Cardiac muscle cell (in vitro differentiated cells and primary cell): ENCODE results near the gene NEURL1B. TPM values are rescaled to one million over a fixed set of nuclear protein-coding genes. Genes with fewer than 3 reads are reported as not detected.
A peak's percentile ranks its signal among the peaks of the same experiment; 100 is the strongest.

Experiments used
- DNase-seq, 2 donors: peaks; one replicate each; pipeline versions ENCODE4 v3.0.0 to v3.0.0-alpha.2; 2010 to 2017; ENCODE audit warnings: low read depth in 1 of 2, low spot score in 1 of 2
- H3K27ac ChIP-seq: fragments of 200-600 bp; sonication (generic); 2 replicates; pipeline ENCODE4 v1.5.1; 2016
- H3K27me3 ChIP-seq: fragments of 200-600 bp; sonication (generic); 2 replicates; pipeline ENCODE4 v1.6.0; 2016; ENCODE audit warnings: control low read depth
- H3K36me3 ChIP-seq: fragments of 200-600 bp; sonication (generic); 2 replicates; pipeline ENCODE4 v1.5.1; 2016; ENCODE audit warnings: control low read depth
- H3K4me1 ChIP-seq: fragments of 200-600 bp; sonication (generic); 2 replicates; pipeline ENCODE4 v1.8.1; 2017; ENCODE audit warnings: low read depth, mild to moderate bottlenecking, mixed run types
- H3K4me3 ChIP-seq: fragments of 200-600 bp; sonication (generic); 2 replicates; pipeline ENCODE4 v1.5.1; 2016; ENCODE audit warnings: mild to moderate bottlenecking
- H3K9me3 ChIP-seq: fragments of 200-600 bp; sonication (generic); 2 replicates; pipeline ENCODE4 v1.5.1; 2017; ENCODE audit warnings: low read depth, mild to moderate bottlenecking, control low read depth
- polyA plus RNA-seq: library from polyadenylated mRNA; unstranded; fragments of >200 nt; fragmentation: Nextera tagmentation; extraction: Ambion mirVana; gene quantifications from 2 replicates; pipeline ENCODE4 v1.2.1, GENCODE V29; 2016
- total RNA-seq: library from RNA; depleted of rRNA; stranded (reverse); fragments of >200 nt; gene quantifications from 2 replicates; pipeline ENCODE4 v1.2.3, GENCODE V29; 2016
- TF ChIP-seq, protein P1 (sequence below): IDR thresholded peaks from 2 replicates; pipeline ENCODE4 v1.5.1; 2012; ENCODE audit warnings: low read depth, mild to moderate bottlenecking, low read length

The NEURL1B gene
- total and polyA plus RNA-seq, 2 experiments from 2014 or later: 4.6 to 55.8 TPM

- DNase-seq: no peak
- no peak overlapping the region for H3K27ac ChIP-seq
These were observed 62.9 kb downstream of the NEURL1B start for GRCh38 chr5:172703952-172704351.

GRCh38 chr5:172705576-172706084, 64.6 kb downstream of the NEURL1B start:
- Histone ChIP-seq H3K27me3 (no peaks in the 10 kb centered on the region), H3K9me3 (no peaks in the 10 kb centered on the region), H3K27ac (no peak overlapping the region), H3K4me3 (no peak overlapping the region), H3K36me3 (no peaks in the 10 kb centered on the region), H3K4me1 (peaks cover 5% of the 10 kb centered on the region)
- TF ChIP-seq, protein P1, sequence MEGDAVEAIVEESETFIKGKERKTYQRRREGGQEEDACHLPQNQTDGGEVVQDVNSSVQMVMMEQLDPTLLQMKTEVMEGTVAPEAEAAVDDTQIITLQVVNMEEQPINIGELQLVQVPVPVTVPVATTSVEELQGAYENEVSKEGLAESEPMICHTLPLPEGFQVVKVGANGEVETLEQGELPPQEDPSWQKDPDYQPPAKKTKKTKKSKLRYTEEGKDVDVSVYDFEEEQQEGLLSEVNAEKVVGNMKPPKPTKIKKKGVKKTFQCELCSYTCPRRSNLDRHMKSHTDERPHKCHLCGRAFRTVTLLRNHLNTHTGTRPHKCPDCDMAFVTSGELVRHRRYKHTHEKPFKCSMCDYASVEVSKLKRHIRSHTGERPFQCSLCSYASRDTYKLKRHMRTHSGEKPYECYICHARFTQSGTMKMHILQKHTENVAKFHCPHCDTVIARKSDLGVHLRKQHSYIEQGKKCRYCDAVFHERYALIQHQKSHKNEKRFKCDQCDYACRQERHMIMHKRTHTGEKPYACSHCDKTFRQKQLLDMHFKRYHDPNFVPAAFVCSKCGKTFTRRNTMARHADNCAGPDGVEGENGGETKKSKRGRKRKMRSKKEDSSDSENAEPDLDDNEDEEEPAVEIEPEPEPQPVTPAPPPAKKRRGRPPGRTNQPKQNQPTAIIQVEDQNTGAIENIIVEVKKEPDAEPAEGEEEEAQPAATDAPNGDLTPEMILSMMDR: no peak
- DNase-seq: no peak

More at GRCh38 chr5:172703952-172704351, 62.9 kb downstream of the NEURL1B start:
- no peaks in the 10 kb centered on the region for H3K27me3 ChIP-seq
- peaks cover 10% of the 10 kb centered on the region for H3K4me1 ChIP-seq
- no peaks in the 10 kb centered on the region for H3K9me3 ChIP-seq
- no peaks in the 10 kb centered on the region for H3K36me3 ChIP-seq
- H3K4me3 ChIP-seq: no peak overlapping the region
- TF ChIP-seq, protein P1: no peak

- TF ChIP-seq, protein P1: no peak
These were observed 65.7 kb downstream of the NEURL1B start for GRCh38 chr5:172706796-172707195.

GRCh38 chr5:172707285-172708182, 66.5 kb downstream of the NEURL1B start:
- Histone ChIP-seq H3K27me3 (no peaks in the 10 kb centered on the region), H3K36me3 (no peaks in the 10 kb centered on the region), H3K4me1 (no peaks in the 10 kb centered on the region), H3K4me3 (no peak overlapping the region), H3K27ac (no peak overlapping the region), H3K9me3 (no peaks in the 10 kb centered on the region)
- TF ChIP-seq, protein P1: peak; percentile 51
- peak; percentile 73 to 75 for DNase-seq

More at GRCh38 chr5:172706796-172707195, 65.7 kb downstream of the NEURL1B start:
- no peak overlapping the region for H3K27ac ChIP-seq
- no peaks in the 10 kb centered on the region for H3K27me3 ChIP-seq
- H3K9me3 ChIP-seq: no peaks in the 10 kb centered on the region
- no peak for DNase-seq
- H3K4me1 ChIP-seq: no peaks in the 10 kb centered on the region
- no peak overlapping the region for H3K4me3 ChIP-seq
- H3K36me3 ChIP-seq: no peaks in the 10 kb centered on the region

- H3K36me3 ChIP-seq: no peaks in the 10 kb centered on the region
- no peak overlapping the region for H3K4me3 ChIP-seq
- DNase-seq: no peak
- H3K27ac ChIP-seq: no peak overlapping the region
- H3K27me3 ChIP-seq: no peaks in the 10 kb centered on the region
- H3K4me1 ChIP-seq: no peaks in the 10 kb centered on the region
- no peaks in the 10 kb centered on the region for H3K9me3 ChIP-seq
- TF ChIP-seq, protein P1: no peak
These were observed 67.1 kb downstream of the NEURL1B start for GRCh38 chr5:172708183-172708505.
